GM12878 (cell line): Measurements from ENCODE around the gene KANK4. TPM values are rescaled to one million over a fixed set of nuclear protein-coding genes. Genes with fewer than 3 reads are reported as not detected.

Experiments used
- ATAC-seq: fragments of 200-7000 bp; cut with Tn5 transposase; 3 replicates; pipeline ENCODE4 v1.9.1; 2020; ENCODE audit warnings: mild to moderate bottlenecking, moderate library complexity
- BruUV-seq: library from RNA; stranded (reverse); fragments of 400-500 nt; replicated peaks from 2 replicates; lab custom pipeline; 2021; lab: Mats Ljungman, UMichigan
- CTCF ChIA-PET: fragments of 300-600 bp; sonication (Branson Sonifier 250); formaldehyde crosslinking; extraction: SDS; loops from one replicate; lab custom pipeline; 2021; ENCODE audit warnings: inconsistent platforms; lab: Yijun Ruan, JAX
- POLR2A ChIA-PET: fragments of 350-600 bp; formaldehyde crosslinking; extraction: SDS; loops from one replicate; lab custom pipeline; 2021; ENCODE audit warnings: inconsistent platforms; lab: Charles Lee
- RAD21 ChIA-PET: fragments of 300-600 bp; sonication (Branson Sonifier 250); formaldehyde crosslinking; loops from one replicate; lab custom pipeline; 2023; ENCODE audit warnings: antibody characterized with exemption; ENCODE audit not compliant: unreplicated experiment; lab: Charles Lee
- SMC1A ChIA-PET: fragments of 300-600 bp; sonication (Branson Sonifier 250); formaldehyde crosslinking; loops from one replicate; lab custom pipeline; 2023; ENCODE audit not compliant: unreplicated experiment, uncharacterized antibody; lab: Charles Lee
- DNase-seq: peaks from one replicate; pipeline ENCODE4 v3.0.0-alpha.2; 2011; ENCODE audit warnings: low read depth, low spot score
- FAIRE-seq: peaks from 3 replicates; lab custom pipeline; 2011; peaks lifted over from hg19 to GRCh38; lab: Jason Lieb, UNC
- H2AFZ ChIP-seq: 2 replicates; pipeline ENCODE4 v1.6.0; 2011; ENCODE audit warnings: low read depth, low read length, control low read depth; ENCODE audit not compliant: control insufficient read depth
- H3K27ac ChIP-seq: 2 replicates; pipeline ENCODE4 v1.5.1; 2011; ENCODE audit warnings: control low read depth; ENCODE audit not compliant: control insufficient read depth, insufficient read depth
- H3K27me3 ChIP-seq, 2 experiments: replicated peaks in 1 of 2; 2 replicates each; pipeline versions ENCODE4 v1.6.0 to v1.6.1; 2011; ENCODE audit warnings: low read length in 1 of 2; ENCODE audit not compliant: control insufficient read depth in 2 of 2, insufficient read depth in 2 of 2
- H3K36me3 ChIP-seq, 2 experiments: 2 replicates each; pipeline ENCODE4 v1.5.1; 2011; ENCODE audit warnings: low read length in 1 of 2; ENCODE audit not compliant: control insufficient read depth in 2 of 2, insufficient read depth in 2 of 2
- H3K4me1 ChIP-seq: 2 replicates; pipeline ENCODE4 v1.6.1; 2011; ENCODE audit warnings: mild to moderate bottlenecking, low read length, moderate library complexity, mixed read lengths; ENCODE audit not compliant: control insufficient read depth, insufficient read depth
- H3K4me2 ChIP-seq: 2 replicates; pipeline ENCODE4 v1.6.0; 2011; ENCODE audit warnings: control low read depth; ENCODE audit not compliant: control insufficient read depth, insufficient read depth
- H3K4me3 ChIP-seq: fragments of 200-600 bp; sonication (generic); 2 replicates; pipeline ENCODE4 v1.5.1; 2016
- H3K79me2 ChIP-seq: 2 replicates; pipeline ENCODE4 v1.6.0; 2011; ENCODE audit warnings: low read length; ENCODE audit not compliant: control insufficient read depth, insufficient read depth
- H3K9ac ChIP-seq: 2 replicates; pipeline ENCODE4 v1.8.0; 2011; ENCODE audit warnings: low read length, control low read depth, mixed read lengths; ENCODE audit not compliant: control insufficient read depth, insufficient read depth
- H3K9me3 ChIP-seq: replicated peaks from 3 replicates; pipeline ENCODE4 v1.5.1; 2011; ENCODE audit warnings: mild to moderate bottlenecking, low read length; ENCODE audit not compliant: control insufficient read depth, insufficient read depth
- H4K20me1 ChIP-seq: 2 replicates; pipeline ENCODE4 v1.6.0; 2011; ENCODE audit not compliant: control insufficient read depth, insufficient read depth
- BMI1 ChIP-seq: fragments of 450-650 bp; IDR thresholded peaks from 2 replicates; pipeline ENCODE4 v1.6.1; 2016; ENCODE audit warnings: mild to moderate bottlenecking, moderate library complexity, borderline replicate concordance
- NFXL1 ChIP-seq: fragments of 450-650 bp; IDR thresholded peaks from 2 replicates; pipeline ENCODE4 v1.6.1; 2017; ENCODE audit warnings: antibody characterized with exemption, mild to moderate bottlenecking, borderline replicate concordance
- TCF7 ChIP-seq: IDR thresholded peaks from 2 replicates; pipeline ENCODE4 v1.6.1; 2014; ENCODE audit warnings: antibody characterized with exemption, borderline replicate concordance
- ZBED1 ChIP-seq: IDR thresholded peaks from 2 replicates; pipeline ENCODE4 v1.6.1; 2016; ENCODE audit warnings: borderline replicate concordance
- WGBS: methylation state at CpG from one replicate; pipeline ENCODE4 v1.1.6; 2016; ENCODE audit warnings: low lambda C conversion rate; ENCODE audit not compliant: insufficient replicate concordance, insufficient coverage; ENCODE audit errors: missing lambda C conversion rate; 5-methylcytosine and 5-hydroxymethylcytosine counted together
- in situ Hi-C: fragments of 300-500 bp; cut with MboI; formaldehyde crosslinking; loops from 9 replicates; pipeline ENCODE4 v1.14.3; 2018; ENCODE audit warnings: mixed read lengths
- intact Hi-C: fragments of 100-400 bp; cut with micrococcal nuclease; formaldehyde crosslinking; loops from one replicate; pipeline ENCODE4 v1.14.2; 2022; ENCODE audit not compliant: unreplicated experiment
- polyA plus RNA-seq, 11 experiments: library from polyadenylated mRNA; depleted of rRNA in 4 of 11; unstranded in 6 of 11; stranded (reverse) in 5 of 11; fragments of >200 nt; fragmentation: Nextera tagmentation in 4 of 11; fragmentation: Illumina TruSeq in 1 of 11; extraction: Ambion mirVana in 4 of 11; extraction: Trizol in 1 of 11; gene quantifications; 1 replicate in 1 of 11; 2 replicates in 10 of 11; pipeline versions ENCODE4 v1.2.1 to v1.2.3, GENCODE V29; 2011 to 2016; ENCODE audit warnings: inconsistent platforms in 2 of 11, missing spikeins in 2 of 11, low read depth in 1 of 11
- total RNA-seq, 4 experiments: library from RNA; depleted of rRNA in 3 of 4; stranded (reverse); fragments of >200 nt in 3 of 4; fragmentation: Illumina TruSeq in 1 of 4; extraction: Trizol in 1 of 4; gene quantifications; 2 replicates each; pipeline versions ENCODE4 v1.2.1 to v1.2.3, GENCODE V29; 2013 to 2021
- TF ChIP-seq, protein P1 (sequence below): IDR thresholded peaks from 2 replicates; pipeline ENCODE4 v1.6.1; 2011; ENCODE audit warnings: borderline replicate concordance, low read depth, mild to moderate bottlenecking, moderate library complexity, low read length; ENCODE audit not compliant: insufficient read depth, poor library complexity, severe bottlenecking

The KANK4 gene
- total and polyA plus RNA-seq, 10 of the 15 experiments (the other 5 are each of a cell fraction or from before 2014, with no cell fraction given) = not detected

DNA sequence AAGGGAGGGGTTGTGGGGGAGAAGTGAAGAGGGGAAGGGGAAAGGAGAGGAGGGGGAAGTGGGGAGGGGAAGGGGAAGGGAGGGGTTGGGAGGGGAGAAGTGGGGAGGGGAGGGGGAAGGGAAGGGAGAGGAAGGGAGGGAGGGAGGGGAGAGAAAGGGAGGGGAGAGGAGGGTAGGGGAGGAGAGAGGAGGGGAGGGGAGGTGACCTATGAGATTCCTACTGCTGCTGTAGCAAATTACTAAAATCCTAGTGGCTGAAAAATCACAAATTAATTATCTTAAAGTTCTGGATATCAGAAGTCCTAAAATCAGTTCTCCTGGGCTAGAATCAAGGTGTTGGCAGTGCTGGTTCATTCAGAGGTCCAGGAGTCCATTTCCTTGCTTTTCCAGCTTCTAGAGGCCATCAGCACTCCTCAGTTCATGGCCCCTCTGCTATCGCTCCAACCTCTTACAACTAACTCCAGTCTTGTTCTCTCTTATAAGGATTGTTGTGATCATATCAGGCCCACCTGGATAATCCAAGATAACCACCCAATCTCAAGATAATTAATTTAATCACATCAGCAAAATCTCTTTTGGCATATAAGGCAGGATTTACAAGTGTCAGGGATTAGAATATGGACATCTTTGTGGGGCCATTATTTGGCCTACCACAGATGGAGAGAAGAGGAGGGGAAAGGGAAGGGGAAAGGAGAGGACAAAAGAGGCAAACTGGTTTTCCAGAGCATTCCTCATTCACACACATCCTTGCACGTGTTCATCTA, 30.4 kb upstream of the KANK4 start:
- RAD21 ChIA-PET = no interaction called here
- Histone ChIP-seq H3K4me3 (no peak overlapping the region), H3K36me3 (no peaks in the 10 kb centered on the region), H3K4me1 (no peaks in the 10 kb centered on the region), H2AFZ (no peak overlapping the region), H3K4me2 (no peak overlapping the region), H3K9ac (no peak overlapping the region), H3K27me3 (no peaks in the 10 kb centered on the region), H3K27ac (no peak overlapping the region), H4K20me1 (no peaks in the 10 kb centered on the region), H3K9me3 (no peaks in the 10 kb centered on the region), H3K79me2 (no peaks in the 10 kb centered on the region)
- BruUV-seq = no TSS peak
- no peak for ATAC-seq
- CTCF ChIA-PET = no interaction called here
- no peak for DNase-seq
- WGBS = 31% methylated on average over 2 of the region's 2 CpGs
- in situ Hi-C loops = no loop called here
- no peak for TF ChIP-seq BMI1
- TF ChIP-seq ZBED1 = no peak
- TF ChIP-seq NFXL1 = no peak
- FAIRE-seq = no peak
- POLR2A ChIA-PET = no interaction called here
- SMC1A ChIA-PET = no interaction called here
- intact Hi-C loops = no loop called here

DNA sequence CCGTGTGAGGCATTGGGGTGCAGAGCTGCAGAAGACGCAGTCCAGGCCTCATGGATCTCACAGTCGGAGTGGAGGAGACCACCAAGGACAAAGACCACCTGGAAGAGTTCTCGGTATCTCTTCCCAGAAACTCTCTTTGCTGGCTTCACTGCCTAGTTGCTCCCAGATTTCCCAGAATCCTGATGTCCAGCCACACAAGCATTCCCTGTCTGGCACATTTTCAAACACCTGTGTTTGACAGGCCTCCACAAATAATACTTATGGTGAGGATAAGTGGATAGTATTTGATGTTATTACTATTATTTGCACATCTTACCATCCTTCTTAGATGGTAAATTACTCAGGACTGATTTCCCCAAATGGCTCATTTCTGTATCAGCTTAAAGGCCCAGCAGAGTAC, 27.7 kb upstream of the KANK4 start:
- POLR2A ChIA-PET = no interaction called here
- intact Hi-C loops = no loop called here
- no peak for TF ChIP-seq TCF7
- TF ChIP-seq, protein P1, sequence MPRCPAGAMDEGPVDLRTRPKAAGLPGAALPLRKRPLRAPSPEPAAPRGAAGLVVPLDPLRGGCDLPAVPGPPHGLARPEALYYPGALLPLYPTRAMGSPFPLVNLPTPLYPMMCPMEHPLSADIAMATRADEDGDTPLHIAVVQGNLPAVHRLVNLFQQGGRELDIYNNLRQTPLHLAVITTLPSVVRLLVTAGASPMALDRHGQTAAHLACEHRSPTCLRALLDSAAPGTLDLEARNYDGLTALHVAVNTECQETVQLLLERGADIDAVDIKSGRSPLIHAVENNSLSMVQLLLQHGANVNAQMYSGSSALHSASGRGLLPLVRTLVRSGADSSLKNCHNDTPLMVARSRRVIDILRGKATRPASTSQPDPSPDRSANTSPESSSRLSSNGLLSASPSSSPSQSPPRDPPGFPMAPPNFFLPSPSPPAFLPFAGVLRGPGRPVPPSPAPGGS = peak; percentile 19
- Histone ChIP-seq H3K27me3 (no peaks in the 10 kb centered on the region; a peak in 1 of 4 replicates), H4K20me1 (no peaks in the 10 kb centered on the region), H3K4me1 (no peaks in the 10 kb centered on the region), H3K79me2 (no peaks in the 10 kb centered on the region), H3K27ac (no peak overlapping the region), H3K4me2 (no peak overlapping the region), H3K9ac (no peak overlapping the region), H3K4me3 (no peak overlapping the region), H3K36me3 (no peaks in the 10 kb centered on the region), H3K9me3 (no peaks in the 10 kb centered on the region), H2AFZ (no peak overlapping the region)
- WGBS = 4% methylated on average over 4 of the region's 4 CpGs
- CTCF ChIA-PET = no interaction called here
- RAD21 ChIA-PET = no interaction called here
- DNase-seq (no peak), ATAC-seq (no peak), FAIRE-seq (no peak)
- SMC1A ChIA-PET = no interaction called here
- no TSS peak for BruUV-seq
- in situ Hi-C loops = no loop called here
